Activated CD4-positive, alpha-beta memory T cell treated with anti-CD3 and anti-CD28 coated beads for 36 hours (primary cell): ENCODE data around the gene CCDC6. TPM values are rescaled to one million over a fixed set of nuclear protein-coding genes. Genes with fewer than 3 reads are reported as not detected.
"Not testable (repeated sequence)": the region's sequence is repeated elsewhere in the genome, so short reads cannot be mapped to it uniquely, and the experiment has no call there.

Experiments
- CTCF ChIA-PET: fragments of 350-600 bp; sonication (Branson Sonifier 250); formaldehyde crosslinking; loops from one replicate; lab custom pipeline; 2021; ENCODE audit warnings: antibody characterized with exemption, inconsistent platforms; lab: Charles Lee
- POLR2A ChIA-PET: fragments of 350-600 bp; sonication (Branson Sonifier 250); formaldehyde crosslinking; loops from one replicate; lab custom pipeline; 2021; ENCODE audit warnings: antibody characterized with exemption; lab: Charles Lee
- DNase-seq: peaks from one replicate; pipeline ENCODE4 v3.0.0-alpha.2; 2020
- H3K27ac Mint-ChIP-seq: one replicate; pipeline ENCODE4 v1.8.0; 2021; ENCODE audit warnings: mixed read lengths
- H3K27me3 Mint-ChIP-seq: one replicate; pipeline ENCODE4 v1.8.0; 2021; ENCODE audit warnings: mixed read lengths
- H3K36me3 Mint-ChIP-seq: one replicate; pipeline ENCODE4 v1.8.0; 2021; ENCODE audit warnings: mixed read lengths
- H3K4me1 Mint-ChIP-seq: one replicate; pipeline ENCODE4 v1.8.0; 2021; ENCODE audit warnings: low read depth, mixed read lengths
- H3K4me3 Mint-ChIP-seq: one replicate; pipeline ENCODE4 v1.8.0; 2021; ENCODE audit warnings: mild to moderate bottlenecking, mixed read lengths
- H3K9me3 Mint-ChIP-seq: one replicate; pipeline ENCODE4 v1.8.0; 2021; ENCODE audit warnings: mixed read lengths
- intact Hi-C: fragments of 100-400 bp; cut with micrococcal nuclease; formaldehyde crosslinking; loops from one replicate; pipeline ENCODE4 v1.15.1; 2023
- total RNA-seq, 2 experiments: library from RNA; stranded (reverse); gene quantifications; one replicate each; pipeline ENCODE4 v1.2.3, GENCODE V29; 2021

The CCDC6 gene
- 10 to 100 TPM; 49.1 to 51.5 TPM for total RNA-seq

DNA sequence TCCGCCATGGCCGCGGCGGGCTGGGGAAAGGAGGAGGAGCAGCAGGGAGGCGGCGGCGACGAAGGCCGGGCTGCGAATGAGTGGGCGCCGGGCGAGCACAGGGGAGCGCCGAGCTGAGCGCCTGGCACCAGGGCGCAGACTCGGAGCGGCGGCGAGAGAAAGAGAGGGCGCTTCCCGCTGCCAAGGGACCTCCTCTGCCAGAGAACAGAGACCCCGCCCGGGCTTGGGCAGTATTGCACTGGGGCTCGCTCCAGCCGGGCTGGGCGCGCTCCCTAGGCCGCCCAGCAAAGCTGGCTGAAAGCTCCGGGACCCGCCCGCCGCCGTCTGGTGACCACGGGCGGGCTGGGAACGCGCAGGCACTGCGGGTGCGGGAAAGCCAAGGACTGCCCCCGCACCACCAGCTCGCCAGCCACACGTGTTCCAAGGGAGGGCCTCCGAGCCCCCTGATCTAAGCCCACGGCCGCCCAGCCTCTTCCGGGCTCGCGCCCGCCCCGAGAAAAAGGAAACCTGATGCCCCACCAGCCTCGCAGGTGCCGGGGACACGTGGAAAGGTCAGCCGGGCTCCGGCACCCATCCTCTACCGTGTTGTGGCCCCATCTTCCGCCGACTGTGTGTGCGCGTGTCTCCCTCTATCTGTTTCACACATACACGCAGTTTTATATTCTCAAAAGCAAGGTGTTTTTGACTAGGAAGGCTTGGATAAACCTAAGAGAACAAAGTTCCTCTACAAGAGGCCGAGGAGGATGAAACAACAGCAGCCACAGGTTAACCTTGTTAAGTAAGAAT lies at the start of gene CCDC6:
Gene CCDC6, minus strand, starts transcription at position 140 of the 786 bp plus-strand sequence. Its CDS starts 132 bp downstream, at position 8.
- Mint-ChIP-seq H3K4me3 (peak within 1 kb of the TSS; percentile 91), H3K9me3 (no peaks in the 10 kb centered on the region), H3K4me1 (peaks cover 59% of the 10 kb centered on the region), H3K27ac (peak within 1 kb of the TSS; percentile 96), H3K27me3 (no peaks in the 10 kb centered on the region), H3K36me3 (peaks cover 31% of the 10 kb centered on the region)
- intact Hi-C loops, result loop anchor here (1.0 to 10.0 kb wide), 8 partner anchors 41 to 1998 kb away; partner anchors contain the start of genes ARID5B, CDK1, CISD1 and TFAM
- ChIA-PET POLR2A (interaction anchor here (0.7 to 4.6 kb wide), 12 partner anchors 11 to 197 kb away, joined by 3 to 47 read pairs (median 5); partner anchors contain the start of gene SLC16A9), CTCF (interaction anchor here (0.6 to 5.5 kb wide), 24 partner anchors 8 to 827 kb away, joined by 3 to 69 read pairs (median 4); no protein-coding TSS in a partner anchor)
- DNase-seq, result peak; percentile 95

DNA sequence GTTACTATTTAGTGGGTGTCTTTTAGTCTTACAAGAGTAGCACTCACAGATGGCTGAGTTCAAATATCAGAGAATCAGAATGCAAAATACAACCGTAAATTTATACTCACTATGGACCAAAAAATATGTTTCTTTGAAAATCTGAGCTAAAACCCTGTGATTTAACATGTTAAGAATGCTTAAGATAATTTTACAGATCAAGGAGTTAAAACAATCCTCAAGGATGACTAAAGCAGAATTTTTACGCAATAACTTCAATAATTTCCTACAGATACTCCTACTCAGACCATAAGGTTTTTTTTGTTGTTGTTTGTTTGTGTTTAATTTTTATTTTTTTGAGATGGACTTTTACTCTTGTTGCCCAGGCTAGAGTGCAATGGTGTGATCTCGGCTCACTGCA lies 47.9 kb upstream of the CCDC6 start:
- H3K4me3 Mint-ChIP-seq, result no peak overlapping the region
- no peaks in the 10 kb centered on the region for H3K36me3 Mint-ChIP-seq
- ChIA-PET CTCF (no interaction called here), POLR2A (no interaction called here)
- H3K27ac Mint-ChIP-seq, result no peak overlapping the region
- H3K4me1 Mint-ChIP-seq, result no peaks in the 10 kb centered on the region
- no peak for DNase-seq
- H3K27me3 Mint-ChIP-seq, result peaks cover 5% of the 10 kb centered on the region
- intact Hi-C loops, result no loop called here
- H3K9me3 Mint-ChIP-seq, result no peaks in the 10 kb centered on the region

GRCh38 chr10:59953711-59954110 lies 47.4 kb upstream of the CCDC6 start:
- H3K9me3 Mint-ChIP-seq, H3K36me3 Mint-ChIP-seq, POLR2A ChIA-PET, H3K4me3 Mint-ChIP-seq, H3K27ac Mint-ChIP-seq, H3K4me1 Mint-ChIP-seq, H3K27me3 Mint-ChIP-seq, DNase-seq, CTCF ChIA-PET, intact Hi-C loops: not testable (repeated sequence)

DNA sequence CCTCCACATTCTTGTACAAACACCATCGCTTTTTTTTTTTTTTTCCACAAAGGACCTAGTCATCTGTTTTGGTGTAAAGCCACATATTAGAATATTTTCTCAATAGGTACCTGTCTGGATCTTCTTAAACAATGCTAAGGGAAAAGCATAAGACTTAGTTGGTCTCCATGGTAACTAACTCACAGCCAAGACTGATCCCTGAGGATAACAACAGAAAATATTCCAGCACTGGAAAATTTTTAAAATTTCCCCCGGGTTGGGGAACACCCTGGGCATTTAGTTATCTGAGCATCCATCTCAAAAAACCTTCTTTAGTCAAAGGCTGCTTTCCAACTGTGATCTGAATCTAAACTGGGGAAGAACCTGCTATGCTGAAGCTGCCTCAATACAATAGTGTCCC lies 43.7 kb upstream of the CCDC6 start:
- ChIA-PET CTCF (no interaction called here), POLR2A (no interaction called here)
- H3K36me3 Mint-ChIP-seq, result no peaks in the 10 kb centered on the region

GRCh38 chr10:59949608-59950007 lies 43.3 kb upstream of the CCDC6 start:
- H3K4me1 Mint-ChIP-seq, result no peaks in the 10 kb centered on the region
- no peaks in the 10 kb centered on the region for H3K36me3 Mint-ChIP-seq
- no peaks in the 10 kb centered on the region for H3K9me3 Mint-ChIP-seq
- POLR2A ChIA-PET, result no interaction called here
- H3K27ac Mint-ChIP-seq, result no peak overlapping the region
- no peak for DNase-seq
- no peak overlapping the region for H3K4me3 Mint-ChIP-seq
- CTCF ChIA-PET, result no interaction called here
- peaks cover 10% of the 10 kb centered on the region for H3K27me3 Mint-ChIP-seq
- intact Hi-C loops, result no loop called here

More for the DNA sequence above, 43.7 kb upstream of the CCDC6 start:
- H3K4me3 Mint-ChIP-seq, result no peak overlapping the region
- intact Hi-C loops, result no loop called here
- H3K9me3 Mint-ChIP-seq, result no peaks in the 10 kb centered on the region
- DNase-seq, result no peak
- H3K27me3 Mint-ChIP-seq, result peaks cover 8% of the 10 kb centered on the region
- H3K4me1 Mint-ChIP-seq, result no peaks in the 10 kb centered on the region
- H3K27ac Mint-ChIP-seq, result no peak overlapping the region

DNA sequence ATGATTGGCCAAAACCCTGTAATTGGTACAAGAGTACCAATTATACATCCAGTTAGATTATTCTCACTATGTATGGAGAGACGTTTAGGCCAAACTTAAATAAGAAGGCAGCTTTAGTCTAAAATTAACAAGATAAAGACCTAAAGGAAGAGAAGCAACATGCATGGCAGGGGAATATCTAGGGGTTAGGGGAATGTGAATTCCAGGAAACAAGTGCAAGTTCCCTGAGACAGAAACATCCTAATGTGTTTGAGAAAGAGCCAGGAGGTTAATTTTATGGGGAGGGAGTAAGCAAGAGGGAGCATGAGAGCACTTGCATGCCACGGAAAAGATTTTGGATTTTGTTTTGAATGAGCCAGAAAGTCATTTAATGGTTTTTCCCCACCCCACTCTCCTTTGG lies 39.6 kb upstream of the CCDC6 start:
- CTCF ChIA-PET, result no interaction called here
- H3K4me1 Mint-ChIP-seq, result no peaks in the 10 kb centered on the region

GRCh38 chr10:59945590-59945989 lies 39.2 kb upstream of the CCDC6 start:
- H3K4me3 Mint-ChIP-seq, result no peak overlapping the region
- CTCF ChIA-PET, result no interaction called here
- H3K9me3 Mint-ChIP-seq, result no peaks in the 10 kb centered on the region
- peaks cover 13% of the 10 kb centered on the region for H3K27me3 Mint-ChIP-seq
- intact Hi-C loops, result no loop called here
- no peak for DNase-seq
- POLR2A ChIA-PET, result no interaction called here
- H3K36me3 Mint-ChIP-seq, result no peaks in the 10 kb centered on the region
- H3K4me1 Mint-ChIP-seq, result no peaks in the 10 kb centered on the region
- H3K27ac Mint-ChIP-seq, result no peak overlapping the region

More for the DNA sequence above, 39.6 kb upstream of the CCDC6 start:
- peaks cover 13% of the 10 kb centered on the region for H3K27me3 Mint-ChIP-seq
- no peak overlapping the region for H3K4me3 Mint-ChIP-seq
- H3K27ac Mint-ChIP-seq, result no peak overlapping the region
- intact Hi-C loops, result no loop called here
- no peak for DNase-seq
- no peaks in the 10 kb centered on the region for H3K9me3 Mint-ChIP-seq
- H3K36me3 Mint-ChIP-seq, result no peaks in the 10 kb centered on the region
- POLR2A ChIA-PET, result no interaction called here

GRCh38 chr10:59944339-59944935 lies 38.1 kb upstream of the CCDC6 start:
- ChIA-PET CTCF (interaction anchor here (0.5 kb wide), 1 partner anchor 186 kb away, joined by 4 read pairs; no protein-coding TSS in a partner anchor), POLR2A (no interaction called here)
- Mint-ChIP-seq H3K4me1 (no peaks in the 10 kb centered on the region), H3K36me3 (no peaks in the 10 kb centered on the region), H3K27me3 (peaks cover 11% of the 10 kb centered on the region), H3K4me3 (no peak overlapping the region), H3K27ac (no peak overlapping the region), H3K9me3 (no peaks in the 10 kb centered on the region)
- intact Hi-C loops, result no loop called here
- no peak for DNase-seq

GRCh38 chr10:59942556-59942955 lies 36.2 kb upstream of the CCDC6 start:
- no peaks in the 10 kb centered on the region for H3K9me3 Mint-ChIP-seq
- ChIA-PET CTCF (interaction anchor here (0.7 kb wide), 1 partner anchor 94 kb away, joined by 5 read pairs; no protein-coding TSS in a partner anchor), POLR2A (no interaction called here)
- peaks cover 9% of the 10 kb centered on the region for H3K27me3 Mint-ChIP-seq
- H3K4me3 Mint-ChIP-seq, result no peak overlapping the region
- no peak for DNase-seq
- intact Hi-C loops, result no loop called here
- H3K36me3 Mint-ChIP-seq, result no peaks in the 10 kb centered on the region
- H3K4me1 Mint-ChIP-seq, result no peaks in the 10 kb centered on the region
- H3K27ac Mint-ChIP-seq, result no peak overlapping the region

DNA sequence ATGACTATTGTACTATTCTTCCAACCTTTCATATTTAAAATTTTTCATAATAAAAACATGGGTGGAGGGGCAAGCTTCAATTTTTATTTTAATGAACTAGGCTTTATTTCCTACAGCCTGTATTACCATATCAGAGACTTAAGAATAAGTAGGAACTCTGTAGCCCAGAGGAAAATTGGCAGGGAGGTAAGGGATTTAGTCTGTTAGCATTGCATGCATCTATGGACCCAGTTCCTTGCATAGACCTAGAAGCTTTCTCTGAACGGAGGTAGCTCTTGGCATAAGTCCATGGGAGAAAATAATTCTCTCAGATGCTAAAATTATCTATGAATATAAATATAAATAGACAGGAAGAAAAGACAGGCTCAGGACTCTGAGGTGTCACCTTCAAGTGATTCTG lies 31.4 kb upstream of the CCDC6 start:
- no peaks in the 10 kb centered on the region for H3K4me1 Mint-ChIP-seq
- H3K27ac Mint-ChIP-seq, result no peak overlapping the region
- H3K4me3 Mint-ChIP-seq, result no peak overlapping the region
- H3K27me3 Mint-ChIP-seq, result peaks cover 2% of the 10 kb centered on the region
- intact Hi-C loops, result no loop called here
- H3K9me3 Mint-ChIP-seq, result no peaks in the 10 kb centered on the region
- POLR2A ChIA-PET, result interaction anchor here (0.6 kb wide), 1 partner anchor 35 kb away, joined by 3 read pairs; no protein-coding TSS in a partner anchor
- H3K36me3 Mint-ChIP-seq, result no peaks in the 10 kb centered on the region
- DNase-seq, result no peak
- CTCF ChIA-PET, result no interaction called here

- H3K27me3 Mint-ChIP-seq, result peaks cover 2% of the 10 kb centered on the region
- ChIA-PET CTCF (no interaction called here), POLR2A (no interaction called here)
- DNase-seq, result no peak
- no peaks in the 10 kb centered on the region for H3K36me3 Mint-ChIP-seq
- no peaks in the 10 kb centered on the region for H3K4me1 Mint-ChIP-seq
- intact Hi-C loops, result no loop called here
- peaks cover 6% of the 10 kb centered on the region for H3K9me3 Mint-ChIP-seq
- H3K27ac Mint-ChIP-seq, result no peak overlapping the region
- no peak overlapping the region for H3K4me3 Mint-ChIP-seq
Measured at GRCh38 chr10:59934701-59935100, 28.3 kb upstream of the CCDC6 start.

DNA sequence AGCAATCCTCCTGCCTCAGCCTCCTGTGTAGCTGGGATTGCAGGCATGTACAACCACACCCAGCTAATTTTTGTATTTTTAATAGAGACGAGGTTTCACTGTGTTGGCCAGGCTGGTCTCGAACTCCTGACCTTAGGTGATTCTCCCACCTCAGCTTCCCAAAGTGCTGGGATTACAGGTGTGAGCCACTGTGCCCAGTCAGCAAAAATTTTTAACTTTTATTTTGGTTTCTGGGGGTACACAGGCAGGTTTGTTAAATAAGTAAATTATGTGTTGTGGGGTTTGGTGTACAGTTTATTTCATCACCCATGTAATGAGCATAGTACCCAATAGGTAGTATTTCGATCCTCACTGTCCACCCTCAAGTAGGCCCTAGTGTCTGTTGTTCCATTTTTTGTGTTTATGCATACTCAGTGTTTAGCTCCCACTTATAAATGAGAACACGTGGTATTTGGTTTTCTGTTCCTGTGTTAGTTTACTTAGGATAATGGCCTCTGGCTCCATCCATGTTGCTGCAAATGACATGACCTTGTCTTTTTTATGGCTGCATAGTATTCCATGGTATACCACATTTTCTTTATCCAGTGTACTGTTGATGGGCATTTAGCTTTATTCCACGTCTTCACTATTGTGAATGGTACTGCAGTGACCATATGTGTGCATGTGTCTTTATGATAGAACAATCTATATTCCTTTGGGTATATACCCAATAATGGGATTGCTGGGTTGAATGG lies 24.6 kb upstream of the CCDC6 start:
- H3K4me1 Mint-ChIP-seq, H3K9me3 Mint-ChIP-seq, CTCF ChIA-PET, POLR2A ChIA-PET, DNase-seq, intact Hi-C loops, H3K36me3 Mint-ChIP-seq, H3K4me3 Mint-ChIP-seq, H3K27ac Mint-ChIP-seq, H3K27me3 Mint-ChIP-seq: not testable (repeated sequence)
